Posterior vena cava (tissue), 2 donors: Measurements from ENCODE around the gene NDUFS5. TPM values are rescaled to one million over a fixed set of nuclear protein-coding genes. Genes with fewer than 3 reads are reported as not detected.
A peak's percentile ranks its signal among the peaks of the same experiment; 100 is the strongest.
"Not testable (repeated sequence)": the region's sequence is repeated elsewhere in the genome, so short reads cannot be mapped to it uniquely, and the experiment has no call there.

Source experiments
- DNase-seq: peaks from one replicate; pipeline ENCODE4 v3.0.0-alpha.2; 2020; ENCODE audit warnings: low spot score
- intact Hi-C, 2 donors: fragments of 100-400 bp; cut with DNase I; formaldehyde crosslinking; loops; one replicate each; pipeline versions ENCODE4 v1.14.1 to v1.14.2; 2022 to 2023
- total RNA-seq, 2 donors: library from RNA; stranded (reverse); fragmentation: NEBNext Ultra II Directional; extraction: Animal tissue kit (Norgen Biotek cat#: 25700); gene quantifications; one replicate each; pipeline ENCODE4 v1.2.1, GENCODE V29; 2021
- donor health status: DM: yes; HTN: yes; CAD: no.
- donor health status: DM: yes; HTN: yes; CAD: no.

The NDUFS5 gene
- total RNA-seq, 2 donors from 2014 or later, result 203 to 208 TPM

DNA sequence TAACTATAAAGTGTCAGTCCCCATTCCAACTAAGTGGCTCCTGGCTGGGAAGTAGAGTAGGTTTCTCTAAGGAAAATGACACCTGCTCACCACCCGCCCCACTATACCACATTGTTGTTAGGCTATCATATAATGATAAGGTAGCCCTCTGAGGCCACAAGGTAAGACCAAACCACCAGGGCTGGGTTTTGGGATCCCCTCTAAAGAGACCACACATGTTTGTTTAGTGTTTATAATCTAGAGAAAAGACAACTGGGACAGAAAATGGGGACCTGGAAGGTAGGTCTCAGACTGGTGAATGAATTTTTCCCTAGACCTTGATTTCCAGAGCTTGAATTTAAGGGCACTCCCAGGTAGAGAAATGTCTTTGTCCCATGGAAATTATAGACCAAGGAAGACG, 19.9 kb upstream of the NDUFS5 start:
- DNase-seq, result no peak
- intact Hi-C loops, result no loop called here

DNA sequence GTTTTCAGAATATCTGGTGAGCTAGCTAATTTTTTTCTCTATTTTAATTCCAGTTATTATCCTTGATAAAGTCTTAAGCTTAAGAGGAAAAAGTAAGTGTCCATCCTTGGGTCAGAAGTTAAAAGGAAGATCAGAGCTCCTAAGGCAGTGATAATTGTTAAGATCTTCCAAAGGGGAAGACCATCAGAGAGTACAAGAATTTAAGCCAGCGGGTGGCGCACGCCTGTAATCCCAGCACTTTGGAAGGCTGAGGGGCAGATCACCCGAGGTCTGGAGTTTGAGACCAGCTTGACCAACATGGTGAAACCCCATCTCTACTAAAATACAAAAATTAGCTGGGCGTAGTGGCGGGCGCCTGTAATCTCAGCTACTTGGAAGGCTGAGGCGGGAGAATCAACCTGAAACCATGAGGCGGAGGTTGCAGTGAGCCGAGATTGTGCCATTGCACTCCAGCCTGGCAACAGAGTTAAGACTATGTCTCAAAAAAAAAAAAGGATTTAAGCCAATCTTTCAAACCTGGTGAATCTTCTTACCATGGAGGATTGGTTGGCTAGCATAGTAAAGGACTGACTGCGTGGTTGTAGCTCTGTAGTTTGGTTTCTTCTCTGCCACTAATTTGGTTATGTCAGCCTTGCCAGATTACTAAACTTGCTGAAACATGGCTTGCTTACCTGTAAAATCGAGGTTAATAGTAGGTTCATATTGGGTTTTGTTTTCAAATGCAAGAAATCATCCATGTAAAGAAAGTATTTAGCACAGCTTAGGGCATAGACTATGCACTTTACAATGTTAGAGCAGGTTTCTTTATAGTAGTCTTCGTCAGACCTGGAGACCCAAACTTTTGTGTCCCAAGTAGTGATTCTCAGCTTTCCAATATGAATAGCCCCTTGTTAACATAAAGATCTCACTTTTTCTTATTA, 19.2 kb upstream of the NDUFS5 start:
- DNase-seq, result no peak
- intact Hi-C loops, result no loop called here

DNA sequence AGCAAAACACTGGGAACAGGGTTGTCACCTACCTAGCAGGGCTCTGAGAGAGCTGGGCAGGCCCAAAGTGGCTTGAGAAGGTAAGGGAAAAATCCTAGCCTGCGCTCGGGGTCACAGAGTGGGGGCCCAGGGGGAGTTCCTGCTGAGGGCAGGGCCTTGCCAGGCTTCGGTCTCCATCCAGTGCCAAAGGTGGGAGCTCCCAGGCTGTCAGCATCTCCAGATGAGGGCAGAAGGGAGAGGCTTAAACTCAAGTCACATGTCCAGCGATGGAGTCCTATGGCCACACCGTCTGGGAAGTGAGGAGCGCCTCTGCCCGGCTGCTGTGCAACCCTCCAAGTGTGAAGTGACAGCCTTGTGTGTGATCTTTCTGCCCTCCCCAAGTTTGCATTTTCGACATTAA, 11.2 kb upstream of the NDUFS5 start:
- intact Hi-C loops, DNase-seq: not testable (repeated sequence)

DNA sequence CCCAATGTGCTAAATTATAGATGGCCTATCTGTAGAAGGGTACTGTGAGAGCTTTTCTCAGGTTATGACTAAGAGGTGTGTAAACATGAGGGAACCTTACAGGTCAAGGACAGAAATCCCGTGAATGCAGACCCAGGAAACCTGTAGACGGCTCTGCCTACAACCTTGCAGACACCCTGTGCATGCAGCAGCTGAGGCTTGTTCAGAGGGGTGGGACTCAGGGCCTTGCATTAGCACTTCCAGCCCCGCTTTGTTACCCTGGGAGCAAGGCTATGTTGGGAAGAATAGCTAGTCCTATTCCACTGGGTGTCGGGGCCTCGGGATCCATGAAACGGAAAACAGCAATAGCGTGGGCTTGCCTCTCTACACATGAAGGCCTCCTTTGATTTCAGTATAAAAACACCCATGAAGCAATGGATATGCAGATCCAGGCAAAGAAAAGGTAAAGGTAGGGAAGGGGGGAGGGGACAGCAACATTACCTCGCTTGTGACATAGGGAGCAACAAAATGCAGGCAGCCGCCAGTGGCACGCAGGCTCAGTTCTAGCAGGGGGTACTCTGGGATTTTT, 9.5 kb upstream of the NDUFS5 start:
- intact Hi-C loops, result no loop called here
- DNase-seq, result no peak

DNA sequence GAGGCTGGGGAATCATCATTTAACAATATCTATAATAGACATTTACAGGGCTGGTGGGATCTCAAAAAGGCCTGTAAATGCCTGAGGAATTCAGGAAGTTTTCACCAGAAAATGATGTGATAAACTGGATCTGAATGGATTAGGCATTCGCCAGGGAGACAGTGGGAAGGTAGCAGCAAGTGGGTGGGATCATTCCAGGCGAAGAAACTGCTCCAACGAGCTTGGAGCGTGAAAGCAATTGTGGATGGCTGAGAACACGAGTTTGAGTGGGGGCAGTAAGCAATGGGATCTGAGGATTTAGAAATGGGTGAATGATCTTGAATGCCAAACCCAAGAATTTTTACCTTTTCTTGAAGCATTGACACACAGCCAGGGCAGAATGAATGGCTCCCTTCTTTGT, 8.9 kb upstream of the NDUFS5 start:
- DNase-seq, result no peak
- intact Hi-C loops, result no loop called here

DNA sequence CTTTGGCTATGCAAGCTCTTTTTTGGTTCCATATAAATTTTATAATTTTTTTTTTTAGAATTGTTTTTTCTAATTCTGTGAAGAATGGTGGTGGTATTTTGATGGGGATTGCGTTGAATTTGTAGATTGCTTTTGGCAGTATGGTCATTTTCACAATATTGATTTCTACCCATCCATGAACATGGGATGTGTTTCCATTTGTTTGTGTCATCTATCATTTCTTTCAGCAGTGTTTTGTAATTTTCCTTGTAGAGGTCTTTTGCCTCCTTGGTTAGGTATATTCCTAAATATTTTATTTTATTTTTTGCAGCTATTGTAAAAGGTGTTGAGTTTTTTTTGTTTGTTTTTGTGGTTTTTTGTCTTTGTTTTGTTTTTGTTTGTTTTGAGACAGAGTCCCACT, 5.7 kb upstream of the NDUFS5 start:
- DNase-seq, intact Hi-C loops: not testable (repeated sequence)

DNA sequence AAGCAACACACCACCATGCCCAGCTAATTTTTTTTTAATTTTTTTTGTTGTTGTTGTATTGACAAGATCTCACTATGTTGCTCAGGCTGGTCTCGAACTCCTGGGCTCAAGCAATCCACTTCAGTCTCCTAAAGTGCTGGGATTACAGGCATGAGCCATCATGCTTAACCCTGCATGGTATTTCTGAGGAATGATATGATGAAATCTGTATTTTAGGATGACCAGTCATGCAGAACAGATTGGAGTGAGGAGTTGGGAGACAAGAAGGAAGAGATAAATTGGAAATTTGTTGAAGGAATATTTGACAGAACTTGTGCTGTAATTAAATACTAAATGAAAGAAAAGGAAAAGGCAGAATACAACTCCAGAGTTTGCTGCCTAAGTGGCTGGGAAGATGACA, 4.7 kb upstream of the NDUFS5 start:
- intact Hi-C loops, result no loop called here
- no peak for DNase-seq

DNA sequence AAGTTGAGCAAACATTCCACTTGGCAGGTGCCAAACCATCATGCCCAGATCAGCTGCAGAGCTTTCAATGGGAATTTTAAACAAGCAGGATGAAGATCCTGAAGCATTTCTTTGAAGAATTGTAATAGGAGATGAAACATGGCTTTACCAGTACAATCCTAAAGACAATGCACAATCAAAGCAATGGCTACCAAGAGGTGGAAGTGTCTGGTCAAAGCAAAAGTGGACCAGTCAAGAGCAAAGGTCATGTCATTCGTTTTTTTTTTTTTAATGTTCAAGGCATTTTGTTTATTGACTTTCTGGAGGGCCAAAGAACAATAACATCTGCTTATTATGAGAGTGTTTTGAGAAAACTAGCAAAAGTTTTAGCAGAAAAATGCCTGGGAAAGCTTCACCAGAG, 3.0 kb upstream of the NDUFS5 start:
- no peak for DNase-seq
- intact Hi-C loops, result no loop called here

DNA sequence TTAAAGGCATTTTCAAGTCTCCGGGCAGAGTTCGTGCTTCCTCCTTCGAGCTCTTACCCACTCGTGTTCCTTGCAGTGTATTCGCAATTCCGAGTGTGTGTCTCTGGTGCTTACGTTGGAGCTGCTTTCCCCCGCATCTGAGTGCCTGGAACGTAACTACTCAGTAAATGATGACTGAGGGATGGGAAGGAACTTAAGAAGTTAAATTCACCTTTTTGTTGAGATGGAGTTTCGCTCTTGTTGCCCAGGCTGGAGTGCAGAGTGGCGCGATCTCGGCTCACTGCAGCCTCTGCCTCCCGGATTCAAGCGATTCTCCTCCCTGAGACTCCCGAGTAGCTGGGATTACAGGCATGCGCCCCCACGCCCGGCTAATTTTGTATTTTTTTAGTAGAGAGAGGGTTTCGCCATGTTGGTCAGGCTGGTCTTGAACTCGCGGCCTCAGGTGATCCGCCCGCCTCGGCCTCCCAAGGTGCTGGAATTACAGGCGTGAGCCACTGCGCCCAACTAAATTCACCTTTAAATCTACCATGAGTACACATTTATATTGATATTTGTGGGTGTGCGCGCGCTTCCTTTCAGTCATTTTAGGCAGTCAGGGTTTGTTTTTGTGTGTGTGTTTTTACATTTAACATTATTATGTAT, 837 bp downstream of the NDUFS5 start:
- DNase-seq, result no peak
- intact Hi-C loops, result no loop called here

DNA sequence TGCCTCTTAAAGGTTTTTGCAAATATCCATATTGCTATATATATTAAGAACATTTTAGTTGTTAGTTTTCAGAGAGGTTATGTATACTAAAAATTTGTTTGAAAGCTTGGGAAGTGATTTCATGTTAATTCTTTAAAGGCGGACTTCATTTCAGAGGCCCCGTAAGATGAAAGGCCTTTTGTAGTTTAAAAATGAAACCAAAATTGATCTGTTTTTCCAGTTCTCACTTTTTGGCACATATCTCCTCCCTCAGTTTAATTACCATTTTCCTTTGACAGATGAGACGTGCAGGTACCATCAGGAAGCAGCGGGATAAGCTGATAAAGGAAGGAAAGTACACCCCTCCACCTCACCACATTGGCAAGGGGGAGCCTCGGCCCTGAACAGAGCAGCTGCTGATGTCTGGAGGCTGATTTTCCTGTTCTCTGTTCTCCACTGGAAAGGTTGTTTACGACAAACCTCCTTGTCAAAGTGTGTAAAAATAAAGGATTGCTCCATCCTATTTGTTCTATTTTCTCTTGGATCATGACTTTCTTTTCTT, 8.0 kb downstream of the NDUFS5 start:
- intact Hi-C loops, result no loop called here
- no peak for DNase-seq

DNA sequence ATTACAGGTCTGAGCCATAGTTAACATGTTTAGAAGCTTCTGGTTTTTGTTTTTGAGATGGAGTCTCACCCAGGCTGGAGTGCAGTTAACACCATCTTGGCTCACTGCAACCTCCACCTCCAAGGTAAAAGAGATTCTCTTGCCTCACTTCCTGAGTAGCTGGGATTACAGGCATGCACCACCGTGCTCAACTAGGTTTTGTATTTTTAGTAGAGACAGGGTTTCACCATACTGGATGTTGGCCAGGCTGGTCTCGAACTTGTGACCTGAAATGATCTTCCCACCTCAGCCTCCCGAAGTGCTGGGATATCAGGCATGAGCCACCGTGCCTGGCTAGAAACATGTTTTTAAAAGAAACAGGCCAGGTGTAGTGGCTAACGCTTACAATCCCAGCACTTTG, 10.5 kb downstream of the NDUFS5 start:
- no peak for DNase-seq
- intact Hi-C loops, result loop anchor here in 1 of 2 donors (5.0 kb wide), 1 partner anchor 1364 kb away; no protein-coding TSS in a partner anchor

DNA sequence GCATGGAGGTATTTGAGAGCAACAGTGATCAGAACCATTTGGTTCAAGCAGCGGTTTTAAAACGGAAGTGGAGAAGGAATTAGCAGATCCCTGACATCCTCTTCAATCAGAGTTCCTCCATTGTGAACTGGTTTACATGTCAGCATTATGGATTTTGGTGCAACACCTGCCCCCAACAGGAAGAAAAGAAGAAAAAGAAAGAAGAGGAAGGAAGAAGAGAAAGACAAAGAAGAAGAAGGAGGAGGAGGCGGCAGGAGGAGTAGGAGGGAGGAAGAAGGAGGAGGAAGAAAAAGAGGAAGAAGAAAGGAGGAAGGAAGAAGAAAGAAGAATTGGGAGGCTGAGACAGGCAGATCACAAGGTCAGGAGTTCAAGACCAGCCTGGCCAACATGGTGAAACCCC, 17.4 kb downstream of the NDUFS5 start:
- no peak for DNase-seq
- intact Hi-C loops, result no loop called here

DNA sequence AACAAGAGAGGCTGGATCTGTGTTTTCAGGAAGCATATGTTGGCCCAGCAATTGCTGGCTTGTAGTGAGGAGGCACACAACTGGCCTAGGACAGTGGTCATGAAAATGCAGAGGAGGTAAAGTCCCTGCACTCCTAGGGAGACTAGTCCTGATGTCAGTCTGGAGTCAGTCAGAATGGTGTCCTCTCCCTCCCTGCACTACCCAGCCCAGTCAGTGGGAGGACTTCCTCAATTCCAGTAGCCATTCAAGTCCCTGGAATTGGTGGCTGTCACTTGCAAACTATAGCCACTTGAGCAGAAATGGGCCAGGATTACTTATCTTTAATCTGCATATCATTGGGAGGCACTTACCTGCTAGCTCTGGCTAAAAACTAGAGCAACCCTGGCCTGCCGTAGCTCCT, 18.6 kb downstream of the NDUFS5 start:
- intact Hi-C loops, result loop anchor here (5.0 kb wide), 1 partner anchor 43 kb away; no protein-coding TSS in a partner anchor
- DNase-seq, result no peak

DNA sequence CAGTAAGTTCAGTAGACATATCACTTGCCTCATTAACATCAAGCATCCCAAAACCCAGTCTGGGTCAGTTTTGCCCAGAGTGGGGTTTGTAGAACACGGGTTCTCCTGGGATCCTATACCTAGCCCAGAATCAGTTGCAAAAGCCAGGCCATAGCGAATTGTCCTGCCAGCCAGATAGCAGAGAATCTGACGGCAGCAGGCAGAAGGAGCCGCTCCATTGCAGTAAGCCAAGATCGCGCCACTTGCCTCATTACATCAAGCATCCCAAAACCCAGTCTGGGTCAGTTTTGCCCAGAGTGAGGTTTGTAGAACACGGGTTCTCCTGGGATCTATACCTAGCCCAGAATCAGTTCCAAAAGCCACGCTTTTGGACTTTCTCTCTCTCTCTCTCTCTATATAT, 19.1 kb downstream of the NDUFS5 start:
- intact Hi-C loops, result loop anchor here (5.0 kb wide), 1 partner anchor 42 kb away; no protein-coding TSS in a partner anchor
- DNase-seq, result no peak

DNA sequence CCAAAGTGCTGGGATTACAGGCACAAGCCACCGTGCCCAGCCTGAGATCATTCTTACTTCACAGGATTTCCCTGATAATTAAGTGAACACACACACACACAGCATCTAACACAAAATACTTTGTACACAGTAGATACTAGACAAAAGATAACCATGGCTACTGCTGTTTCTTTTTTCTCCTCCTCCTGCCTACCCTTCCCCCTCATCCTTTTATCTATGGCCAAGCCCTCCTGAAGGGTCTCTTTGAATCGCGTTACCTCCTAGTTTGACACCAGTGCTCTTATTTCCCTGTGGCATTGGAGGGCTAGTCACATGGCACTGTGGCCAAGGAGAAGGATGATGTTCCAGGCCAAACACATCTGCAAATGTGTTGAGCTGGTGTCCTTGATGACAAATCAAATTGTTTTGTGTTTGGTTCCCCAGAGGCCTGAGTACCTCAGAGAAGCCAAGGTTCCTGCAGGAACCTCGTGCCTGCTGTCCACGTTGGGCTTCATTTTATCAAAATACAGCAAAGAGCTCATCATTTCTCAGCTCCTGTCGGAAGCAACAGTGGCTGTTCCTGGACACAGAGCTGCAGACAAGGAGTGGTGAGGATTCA, 20.6 kb downstream of the NDUFS5 start:
- intact Hi-C loops, result loop anchor here (5.0 kb wide), 1 partner anchor 41 kb away; no protein-coding TSS in a partner anchor
- DNase-seq, result no peak

DNA sequence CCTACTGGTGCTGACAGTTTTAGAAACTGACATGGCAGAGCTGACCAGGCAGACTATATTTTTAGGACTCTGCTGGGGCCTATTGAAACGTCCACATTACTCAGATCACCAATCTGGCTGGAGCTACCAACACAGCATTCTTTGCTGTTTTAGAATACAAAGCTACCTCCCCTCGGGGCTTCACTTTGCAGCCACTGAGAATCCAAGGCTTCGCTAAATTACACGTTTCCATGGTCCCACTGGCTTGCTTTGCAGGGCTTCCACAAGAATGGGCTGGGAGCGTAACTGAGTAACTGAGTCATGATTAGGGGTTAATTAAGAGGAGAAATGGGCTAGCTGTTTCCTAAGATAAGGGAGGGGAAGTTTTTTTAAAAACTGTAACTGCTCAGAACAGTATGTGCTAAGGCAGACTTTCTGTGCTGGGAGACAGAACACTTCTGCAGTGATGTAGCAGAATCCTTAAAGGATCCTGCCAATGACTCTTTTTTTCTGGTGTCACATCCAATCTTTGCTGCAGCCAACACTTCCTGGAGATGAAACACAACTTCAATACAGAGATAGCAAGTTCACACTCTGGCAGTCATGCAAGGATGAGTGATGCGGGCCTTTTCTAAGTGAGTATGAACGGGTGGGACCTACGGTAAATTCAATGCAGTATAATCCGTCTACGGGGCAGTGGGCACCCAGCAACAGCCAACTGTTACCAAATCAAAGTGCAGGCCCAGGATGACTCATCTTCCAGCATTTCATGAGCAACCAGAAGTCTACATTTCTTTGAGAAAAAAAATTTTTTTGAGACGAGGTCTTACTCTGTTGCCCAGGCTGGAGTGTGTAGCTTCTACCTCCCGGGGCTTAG, 21.5 kb downstream of the NDUFS5 start:
- peak; percentile 89 for DNase-seq
- intact Hi-C loops, result loop anchor here (5.0 kb wide), 1 partner anchor 40 kb away; no protein-coding TSS in a partner anchor

DNA sequence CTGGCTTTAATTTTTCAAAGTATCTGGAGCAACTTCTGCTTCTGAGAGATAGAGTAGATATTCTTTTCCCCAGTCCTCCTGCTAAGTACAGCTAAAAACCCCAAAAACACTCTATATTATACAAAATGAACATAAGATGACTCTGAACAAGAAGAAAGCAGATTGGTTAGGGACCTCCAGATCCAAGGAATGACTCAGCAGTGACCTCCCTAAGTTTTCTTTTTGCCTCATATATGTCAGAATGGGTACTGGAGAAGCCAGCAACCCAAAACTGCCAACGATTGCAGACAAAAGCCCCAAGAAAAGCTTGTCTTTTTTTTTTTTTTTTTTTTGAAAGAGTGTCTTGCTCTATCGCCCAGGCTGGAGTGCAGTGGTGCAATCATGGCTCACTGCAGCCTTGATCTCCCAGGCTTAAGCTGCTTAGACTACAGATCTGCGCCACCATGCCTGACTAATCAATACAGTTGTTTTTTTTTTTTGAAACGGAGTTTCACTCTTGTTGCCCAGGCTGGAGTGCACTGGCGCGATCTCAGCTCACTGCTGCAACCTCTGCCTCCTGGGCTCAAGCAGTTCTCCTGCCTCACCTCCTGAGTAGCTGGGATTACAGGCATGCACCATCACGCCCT, 22.7 kb downstream of the NDUFS5 start:
- DNase-seq, result no peak
- intact Hi-C loops, result loop anchor here (5.0 kb wide), 1 partner anchor 38 kb away; no protein-coding TSS in a partner anchor

DNA sequence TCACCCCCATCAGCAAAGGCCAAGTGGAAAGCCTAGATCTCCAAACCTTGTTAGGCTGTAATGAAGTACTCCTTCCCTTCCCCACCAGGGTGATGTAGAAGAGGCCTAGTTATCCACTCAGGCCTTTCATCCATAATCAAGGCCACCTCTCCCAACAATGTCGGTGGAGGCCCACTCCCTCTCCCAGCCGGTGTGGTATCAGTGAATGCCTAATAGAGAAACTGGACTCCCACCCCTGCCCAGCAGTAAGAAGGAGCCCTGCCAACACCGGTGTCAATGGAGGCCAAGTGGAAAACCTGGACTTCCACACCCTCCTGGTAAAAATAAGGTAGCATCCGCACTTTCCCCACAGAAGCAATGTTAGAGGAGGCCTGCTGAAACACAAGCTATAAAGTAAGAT, 23.9 kb downstream of the NDUFS5 start:
- intact Hi-C loops, result no loop called here
- no peak for DNase-seq
